GM19035 (cell line): ENCODE data around the gene HEXB.
"Not testable (repeated sequence)": the region's sequence is repeated elsewhere in the genome, so short reads cannot be mapped to it uniquely, and the experiment has no call there.

ENCODE experiments used
- ATAC-seq: cut with Tn5 transposase; IDR thresholded peaks from one replicate; pipeline ENCODE4 v1.9.1; 2021; ENCODE audit not compliant: unreplicated experiment

The HEXB gene

GRCh38 chr5:74725331-74725730 lies 40.3 kb downstream of the HEXB start:
- ATAC-seq, result no peak

DNA sequence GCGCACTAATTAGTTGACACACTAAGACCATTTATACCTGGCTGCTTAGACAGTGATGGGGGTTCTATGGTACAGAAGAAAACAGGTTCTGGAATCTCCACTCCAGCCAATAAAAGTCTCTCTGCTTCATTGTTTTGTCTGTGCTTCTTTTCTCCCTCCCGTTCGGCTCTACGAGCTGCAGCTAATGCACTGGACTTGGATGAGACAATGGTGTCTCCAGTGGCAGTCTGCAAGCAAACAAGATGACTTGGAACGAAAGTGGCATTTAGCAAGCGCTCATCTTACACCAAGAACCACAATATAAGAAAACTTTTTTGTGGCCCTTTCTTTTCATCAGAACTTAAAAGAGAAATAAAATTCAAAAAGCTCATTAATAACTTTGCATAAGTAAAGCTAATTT lies 51.7 kb downstream of the HEXB start:
- no peak for ATAC-seq

DNA sequence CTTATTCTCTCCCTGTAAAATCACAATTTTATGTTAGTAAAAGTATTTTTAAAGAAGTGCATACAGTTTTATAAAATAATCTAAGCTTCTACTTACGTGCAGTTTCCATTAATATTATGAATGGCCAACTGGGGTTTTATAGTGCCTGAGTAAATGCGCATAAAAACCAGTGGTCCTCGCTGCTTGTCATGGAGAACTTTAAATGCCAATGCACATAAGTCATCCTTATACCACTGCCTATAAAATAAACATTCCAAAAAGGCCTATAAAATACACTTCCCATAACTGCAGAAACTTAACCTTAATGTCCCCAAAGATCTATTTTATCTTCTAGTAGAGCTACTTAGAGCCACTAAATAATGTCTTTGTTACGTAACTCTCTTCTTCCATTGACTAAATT lies 53.4 kb downstream of the HEXB start:
- no peak for ATAC-seq

DNA sequence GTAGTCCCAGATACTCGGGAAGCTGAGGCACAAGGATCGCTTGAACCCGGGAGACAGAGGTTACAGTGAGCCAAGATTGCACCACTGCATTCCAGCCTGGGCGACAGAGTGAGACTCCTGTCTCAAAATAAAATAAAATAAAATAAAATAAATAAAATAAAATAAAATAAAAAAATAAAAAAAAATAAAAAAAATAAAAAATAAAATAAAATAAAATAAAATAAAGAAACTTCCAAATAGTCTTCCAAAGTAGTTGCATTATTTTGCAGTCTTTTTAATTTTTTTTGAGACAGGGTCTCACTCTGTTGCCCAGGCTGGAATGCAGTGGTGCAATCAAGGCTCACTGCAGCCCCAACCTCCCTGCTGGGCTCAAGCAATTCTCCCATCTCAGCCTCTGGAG lies 63.7 kb downstream of the HEXB start:
- not testable (repeated sequence) for ATAC-seq

- no peak for ATAC-seq
These were observed 76.2 kb downstream of the HEXB start for GRCh38 chr5:74761241-74761640.

GRCh38 chr5:74762599-74762998 lies 77.6 kb downstream of the HEXB start:
- ATAC-seq, result no peak

GRCh38 chr5:74763504-74763903 lies 78.5 kb downstream of the HEXB start:
- no peak for ATAC-seq

DNA sequence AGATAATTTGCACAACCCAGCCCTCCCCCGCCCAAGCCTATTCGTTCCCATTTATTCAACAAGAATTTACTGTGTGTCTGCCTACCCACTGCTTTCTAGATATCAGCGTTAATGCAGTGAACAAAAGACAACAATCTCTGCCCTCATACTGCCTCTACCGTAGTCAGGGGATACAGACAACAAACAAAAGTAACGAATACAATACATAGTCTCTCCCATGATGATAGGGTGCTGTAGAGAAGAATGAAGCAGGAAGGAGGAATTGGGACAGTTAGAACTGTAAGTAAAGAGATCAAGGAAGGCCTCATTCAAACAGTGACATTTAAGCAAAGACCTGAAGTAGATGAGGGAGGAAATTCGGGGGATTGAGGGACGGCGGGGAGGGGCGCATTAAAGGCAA lies 80.2 kb downstream of the HEXB start:
- no peak for ATAC-seq

DNA sequence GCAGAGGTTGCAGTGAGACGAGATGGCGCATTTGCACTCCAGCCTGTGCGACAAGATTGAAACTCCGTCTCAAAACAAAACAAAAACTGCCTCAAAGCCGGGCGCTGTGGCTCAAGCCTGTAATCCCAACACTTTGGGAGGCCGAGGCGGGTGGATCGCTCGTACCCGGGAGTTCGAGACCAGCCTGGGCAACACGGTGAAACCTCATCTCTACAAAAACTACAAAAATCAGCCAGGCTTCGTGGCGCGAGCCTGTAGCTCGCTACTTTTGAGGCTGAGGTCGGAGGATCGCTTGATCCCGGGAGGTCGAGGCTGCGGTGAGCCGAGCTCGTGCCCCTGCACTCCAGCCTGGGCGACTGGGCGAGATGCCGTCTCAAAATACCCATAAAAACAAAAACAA lies 80.9 kb downstream of the HEXB start:
- ATAC-seq, result no peak

DNA sequence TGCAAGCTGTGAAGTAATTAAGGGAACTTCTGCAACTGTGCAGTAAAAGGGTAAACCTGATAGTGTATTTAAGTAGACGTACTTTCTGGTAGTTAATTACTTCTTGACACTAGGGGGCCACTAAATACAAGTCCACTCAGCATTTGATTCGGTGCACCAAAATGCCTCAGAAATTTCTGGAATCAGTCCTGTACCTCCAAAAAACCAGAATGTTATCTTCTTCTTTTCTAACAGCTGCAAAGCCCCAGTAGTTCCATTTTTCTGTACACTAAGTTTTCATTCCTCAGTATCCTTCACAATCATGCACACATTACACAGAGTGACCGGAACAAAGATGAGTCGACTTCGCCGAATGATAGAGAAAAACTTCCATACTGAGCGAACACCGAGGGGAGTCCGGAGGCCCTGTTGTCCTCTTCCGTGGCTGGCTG lies 81.4 kb downstream of the HEXB start:
- ATAC-seq, result peak; percentile 45

- ATAC-seq, result peak; percentile 90
These were observed 82.0 kb downstream of the HEXB start, which contains the start of the genes GFM2 and NSA2 for GRCh38 chr5:74766849-74767578. GFM2 (minus strand) TSS chr5:74767117; CDS start chr5:74763742, 3,375 bp downstream. NSA2 (plus strand) TSS chr5:74767249; CDS start chr5:74767361, 112 bp downstream.

- peak; percentile 28 for ATAC-seq
These were observed 82.5 kb downstream of the HEXB start for GRCh38 chr5:74767579-74767913.
